Stimulated activated CD8-positive, alpha-beta memory T cell treated with anti-CD3 and anti-CD28 coated beads, Interleukin-15, amount 100 ng/mL, for 24 hours (primary cell): ENCODE measurements around the gene ASTN1.

Source experiments
- DNase-seq: peaks from one replicate; pipeline ENCODE4 v3.0.0-alpha.2; 2020; ENCODE audit warnings: low read depth

The ASTN1 gene

GRCh38 chr1:176993587-176993986 lies 170.9 kb downstream of the ASTN1 start:
- DNase-seq = no peak

- DNase-seq = no peak
Observed at GRCh38 chr1:176989754-176990153, 174.8 kb downstream of the ASTN1 start.

GRCh38 chr1:176989023-176989422 lies 175.5 kb downstream of the ASTN1 start:
- no peak for DNase-seq

- no peak for DNase-seq
Observed at GRCh38 chr1:176987016-176987415, 177.5 kb downstream of the ASTN1 start.

DNA sequence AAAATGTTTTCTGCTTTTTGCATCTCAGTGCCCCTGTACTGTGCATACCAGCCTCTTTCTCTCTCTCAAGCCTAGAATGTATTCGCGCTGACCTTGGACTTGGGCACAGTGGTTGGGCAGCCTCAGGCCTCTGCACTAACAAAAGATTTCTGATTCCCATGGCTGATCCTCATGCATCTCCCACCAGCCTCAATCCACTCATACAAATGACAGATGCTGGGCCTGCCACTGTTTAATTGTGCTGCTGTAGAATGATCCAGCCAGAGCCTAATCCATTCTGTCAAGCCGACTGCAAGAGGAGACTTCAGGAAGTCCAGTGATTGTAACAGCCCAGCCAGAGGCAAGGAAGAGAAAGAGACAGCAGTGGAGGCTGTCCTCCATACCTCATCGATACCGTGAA lies 180.8 kb downstream of the ASTN1 start:
- DNase-seq = no peak

- no peak for DNase-seq
Observed at GRCh38 chr1:176976771-176977170, 187.7 kb downstream of the ASTN1 start.

- no peak for DNase-seq
Observed at GRCh38 chr1:176976225-176976624, 188.3 kb downstream of the ASTN1 start.

- no peak for DNase-seq
Observed at GRCh38 chr1:176964687-176965086, 199.8 kb downstream of the ASTN1 start.

- DNase-seq = no peak
Observed at GRCh38 chr1:176963181-176963580, 201.3 kb downstream of the ASTN1 start.

DNA sequence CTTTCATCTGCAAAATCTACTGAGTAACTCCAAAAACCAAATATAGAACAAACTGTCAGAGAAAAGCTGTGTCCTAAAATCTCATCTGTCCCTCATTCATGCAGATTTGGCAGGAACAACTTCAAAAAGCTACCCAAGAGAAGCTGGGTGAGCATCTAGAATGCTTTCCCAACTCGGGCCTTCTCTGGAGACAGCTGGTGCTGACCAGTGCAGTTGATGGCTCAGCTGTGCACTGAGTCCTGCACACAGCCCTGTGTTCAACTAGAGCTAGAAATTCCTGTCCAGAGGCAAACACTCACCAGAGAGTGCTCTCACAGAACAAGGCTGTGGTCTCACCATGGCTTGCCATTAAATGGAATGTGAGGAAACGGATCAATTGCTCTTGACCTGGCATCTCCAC lies 202.8 kb downstream of the ASTN1 start:
- DNase-seq = no peak

GRCh38 chr1:176959191-176959820 lies 205.2 kb downstream of the ASTN1 start:
- no peak for DNase-seq

- DNase-seq = no peak
Observed at GRCh38 chr1:176957603-176958002, 206.9 kb downstream of the ASTN1 start.

DNA sequence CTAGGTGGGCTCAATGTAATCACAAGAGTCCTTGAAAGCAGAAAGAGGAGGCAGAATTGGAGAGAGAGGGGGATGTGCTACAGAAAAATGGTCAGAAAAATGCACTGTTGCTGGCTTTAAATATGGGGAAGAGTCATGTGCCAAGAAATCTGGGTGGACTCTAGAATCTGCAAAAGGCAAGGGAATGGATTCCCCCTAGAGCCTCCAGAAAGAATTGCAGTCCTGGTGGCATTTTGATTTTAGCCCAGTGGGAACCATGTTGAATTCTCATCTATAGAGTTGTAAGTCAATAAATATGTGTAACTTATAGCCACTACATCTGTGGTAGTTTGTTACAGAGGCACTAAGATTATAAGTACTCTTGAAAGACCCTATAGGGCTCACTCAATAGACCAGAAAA lies 210.3 kb downstream of the ASTN1 start:
- DNase-seq = no peak

- DNase-seq = no peak
Observed at GRCh38 chr1:176950736-176951324, 213.7 kb downstream of the ASTN1 start.

DNA sequence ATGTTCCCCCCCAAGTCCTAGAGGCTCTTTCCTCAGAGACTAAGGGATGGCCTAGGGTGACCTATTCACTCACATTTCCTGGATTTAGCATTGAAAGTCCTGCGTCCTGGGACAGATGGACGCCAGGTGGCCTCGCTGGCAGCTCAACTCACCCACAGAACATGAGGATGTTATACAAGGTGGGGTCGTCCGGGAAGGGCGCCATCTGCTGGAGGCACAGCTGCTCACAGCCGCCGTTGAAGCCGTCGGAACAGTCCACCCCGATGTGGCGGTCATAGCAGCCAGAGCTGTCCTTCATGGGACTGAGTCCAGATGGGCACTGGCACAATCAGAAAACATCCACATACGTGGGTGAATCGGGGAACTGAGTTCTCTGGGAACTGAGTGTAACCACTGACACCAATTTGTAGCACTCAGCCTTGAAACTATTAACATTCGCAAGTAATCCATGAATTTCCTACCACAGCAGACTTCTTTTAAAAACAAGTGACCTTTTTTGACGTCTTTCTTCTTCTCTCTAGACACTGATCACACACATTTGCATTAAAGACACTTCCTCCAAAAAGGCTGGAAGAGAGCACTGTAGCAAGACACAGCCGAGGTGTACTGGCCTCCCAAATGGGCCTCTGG lies 215.4 kb downstream of the ASTN1 start:
- DNase-seq = no peak

- no peak for DNase-seq
Observed at GRCh38 chr1:176944606-176945005, 219.9 kb downstream of the ASTN1 start.

- no peak for DNase-seq
Observed at GRCh38 chr1:176943783-176944182, 220.7 kb downstream of the ASTN1 start.

GRCh38 chr1:176942346-176942745 lies 222.2 kb downstream of the ASTN1 start:
- no peak for DNase-seq

GRCh38 chr1:176939993-176940392 lies 224.5 kb downstream of the ASTN1 start:
- no peak for DNase-seq

- no peak for DNase-seq
Observed at GRCh38 chr1:176938375-176938774, 226.1 kb downstream of the ASTN1 start.

- no peak for DNase-seq
Observed at GRCh38 chr1:176934370-176934769, 230.1 kb downstream of the ASTN1 start.

DNA sequence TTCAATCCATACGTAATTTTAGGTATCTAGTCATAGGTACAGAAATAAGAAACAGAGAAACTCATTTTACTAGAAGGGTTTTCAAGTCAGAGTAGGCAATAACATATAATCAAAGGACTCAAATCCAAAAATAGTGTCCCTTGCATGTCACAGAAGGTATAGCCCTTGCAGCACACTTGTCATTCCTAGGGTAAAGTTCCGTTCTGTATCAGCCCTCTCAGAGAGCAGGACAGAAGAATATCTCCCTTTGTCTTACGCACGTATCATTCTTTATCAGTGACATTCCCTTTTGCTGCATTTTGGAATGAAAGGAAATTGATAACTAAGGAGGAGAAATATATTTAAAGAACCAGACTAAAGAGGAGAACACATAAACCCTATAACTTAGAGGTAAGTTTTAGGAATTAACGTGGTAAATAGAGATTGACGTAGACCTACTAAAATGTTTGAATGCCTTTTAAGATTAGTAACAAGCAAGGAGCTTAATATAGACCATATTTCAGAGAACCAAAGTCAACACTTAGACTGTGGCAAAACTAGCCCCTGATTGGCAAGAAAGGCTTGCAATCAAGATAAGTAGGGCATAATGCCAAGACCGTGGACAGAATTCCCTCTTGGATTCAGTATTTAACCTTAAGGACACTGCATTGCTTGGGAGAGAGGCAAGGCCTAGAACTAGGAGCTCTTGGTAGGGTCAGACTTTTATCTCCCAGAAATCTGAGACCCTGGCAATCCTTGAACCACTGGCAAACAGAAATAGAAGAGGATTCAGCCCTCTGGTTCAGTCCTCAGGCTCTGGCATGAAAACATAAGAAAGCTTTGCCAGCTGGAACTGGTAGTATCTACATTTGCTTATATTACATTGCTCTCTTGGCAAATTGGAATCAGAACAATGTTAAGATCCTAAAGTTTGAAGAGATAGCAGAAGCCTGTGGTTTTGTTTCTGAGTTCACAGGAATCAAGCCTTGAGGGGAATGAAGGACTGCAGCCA lies 232.1 kb downstream of the ASTN1 start:
- DNase-seq = no peak

- no peak for DNase-seq
Observed at GRCh38 chr1:176931526-176931925, 233.0 kb downstream of the ASTN1 start.
